Mesendoderm (in vitro differentiated cells): Measurements from ENCODE around the gene TTF2.
"Not testable (repeated sequence)": the region's sequence is repeated elsewhere in the genome, so short reads cannot be mapped to it uniquely, and the experiment has no call there.

ENCODE experiments used
- DNase-seq: peaks from one replicate; pipeline ENCODE4 v3.0.0; 2013
- H2AK5ac ChIP-seq: 2 replicates; pipeline ENCODE4 v1.6.1; 2013; ENCODE audit warnings: low read length, inconsistent platforms
- H2BK120ac ChIP-seq: 2 replicates; pipeline ENCODE4 v1.6.1; 2013; ENCODE audit warnings: low read depth, mild to moderate bottlenecking, low read length, moderate library complexity, mixed read lengths
- H2BK15ac ChIP-seq: replicated peaks from 2 replicates; pipeline ENCODE4 v1.6.1; 2013; ENCODE audit warnings: low read depth, mild to moderate bottlenecking, moderate library complexity
- H2BK5ac ChIP-seq: 2 replicates; pipeline ENCODE4 v1.6.1; 2013; ENCODE audit warnings: low read length, inconsistent platforms
- H3K18ac ChIP-seq: 2 replicates; pipeline ENCODE4 v1.6.1; 2013; ENCODE audit warnings: mild to moderate bottlenecking, low read length, mixed read lengths
- H3K23ac ChIP-seq: one replicate; pipeline ENCODE4 v1.6.1; 2013; ENCODE audit warnings: low read length
- H3K27ac ChIP-seq: 2 replicates; pipeline ENCODE4 v1.5.1; 2013; ENCODE audit warnings: low read depth, mild to moderate bottlenecking, inconsistent platforms, low read length, moderate library complexity
- H3K27me3 ChIP-seq: 2 replicates; pipeline ENCODE4 v1.6.1; 2013; ENCODE audit warnings: low read length, control low read depth, mild to moderate bottlenecking, inconsistent platforms; ENCODE audit not compliant: insufficient read depth, poor library complexity
- H3K36me3 ChIP-seq: 2 replicates; pipeline ENCODE4 v1.6.1; 2013; ENCODE audit warnings: low read length, inconsistent platforms; ENCODE audit not compliant: control insufficient read depth, insufficient read depth
- H3K4ac ChIP-seq: one replicate; pipeline ENCODE4 v1.6.1; 2013; ENCODE audit warnings: low read depth, mild to moderate bottlenecking, low read length, moderate library complexity
- H3K4me1 ChIP-seq: 2 replicates; pipeline ENCODE4 v1.6.1; 2013; ENCODE audit warnings: low read depth, low read length, inconsistent platforms; ENCODE audit not compliant: control insufficient read depth
- H3K4me2 ChIP-seq: 2 replicates; pipeline ENCODE4 v1.6.1; 2013; ENCODE audit warnings: low read length
- H3K4me3 ChIP-seq: 2 replicates; pipeline ENCODE4 v1.5.1; 2013; ENCODE audit warnings: mild to moderate bottlenecking, low read length
- H3K56ac ChIP-seq: one replicate; pipeline ENCODE4 v1.6.1; 2013; ENCODE audit warnings: low read length
- H3K79me1 ChIP-seq: 2 replicates; pipeline ENCODE4 v1.6.1; 2013; ENCODE audit warnings: low read length, inconsistent platforms
- H3K79me2 ChIP-seq: 2 replicates; pipeline ENCODE4 v1.6.1; 2013; ENCODE audit warnings: mild to moderate bottlenecking, low read length; ENCODE audit not compliant: control insufficient read depth, insufficient read depth
- H3K9ac ChIP-seq: 2 replicates; pipeline ENCODE4 v1.6.1; 2013; ENCODE audit warnings: low read length, inconsistent platforms
- H4K5ac ChIP-seq: one replicate; pipeline ENCODE4 v1.6.1; 2013; ENCODE audit warnings: low read length
- H4K8ac ChIP-seq: one replicate; pipeline ENCODE4 v1.6.1; 2013; ENCODE audit warnings: low read depth, mild to moderate bottlenecking, control low read depth, low read length, moderate library complexity
- WGBS: extraction: QIAGEN DNeasy Blood & Tissue Kit; methylation state at CpG from one replicate; pipeline ENCODE4 v1.1.7; 2013; ENCODE audit warnings: low lambda C conversion rate, missing lambda C conversion rate; ENCODE audit not compliant: insufficient coverage; ENCODE audit errors: extremely low coverage; 5-methylcytosine and 5-hydroxymethylcytosine counted together
- small RNA-seq: library from polyadenylated mRNA; stranded (forward); fragments of <200 nt; extraction: miRNeasy Mini kit (QIAGEN cat#:217004); gene quantifications from one replicate; pipeline ENCODE3, GENCODE V24; 2013; ENCODE audit not compliant: insufficient read depth

TTF2 gene

DNA sequence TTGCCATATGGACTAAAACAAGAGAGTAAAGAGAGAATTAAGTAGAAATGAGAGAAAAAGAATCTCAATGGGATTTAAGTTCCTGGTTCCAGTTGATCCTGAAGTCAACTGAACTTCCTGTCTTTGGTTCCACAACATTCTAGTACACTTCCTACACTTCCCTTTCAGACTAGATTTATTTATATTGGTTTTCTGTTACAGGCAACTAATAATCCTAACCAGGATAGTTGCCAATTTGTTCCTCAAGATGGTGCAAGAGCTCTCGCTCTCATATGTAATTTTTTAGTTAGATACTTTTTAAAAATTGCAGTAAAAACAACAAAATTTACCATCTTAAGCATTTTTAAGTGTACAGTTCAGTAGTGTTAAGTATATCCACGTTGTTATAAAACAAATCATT is 90.2 kb downstream of the TTF2 start:
- Histone ChIP-seq H3K4me1 (peaks cover 8% of the 10 kb centered on the region), H4K8ac (no peak overlapping the region), H3K79me1 (no peaks in the 10 kb centered on the region), H4K5ac (no peak overlapping the region), H2BK15ac (no peak overlapping the region), H2BK5ac (no peak overlapping the region), H3K36me3 (no peaks in the 10 kb centered on the region), H3K23ac (no peak overlapping the region), H3K18ac (no peak overlapping the region), H3K56ac (no peak overlapping the region), H2AK5ac (no peak overlapping the region), H3K4ac (no peak overlapping the region), H3K4me3 (no peak overlapping the region), H3K27me3 (no peaks in the 10 kb centered on the region), H2BK120ac (no peak overlapping the region), H3K79me2 (no peaks in the 10 kb centered on the region), H3K9ac (no peak overlapping the region), H3K4me2 (no peak overlapping the region), H3K27ac (no peak overlapping the region)
- DNase-seq, result no peak
- WGBS, result no CpG with 5 or more reads among the region's 2 CpGs

DNA sequence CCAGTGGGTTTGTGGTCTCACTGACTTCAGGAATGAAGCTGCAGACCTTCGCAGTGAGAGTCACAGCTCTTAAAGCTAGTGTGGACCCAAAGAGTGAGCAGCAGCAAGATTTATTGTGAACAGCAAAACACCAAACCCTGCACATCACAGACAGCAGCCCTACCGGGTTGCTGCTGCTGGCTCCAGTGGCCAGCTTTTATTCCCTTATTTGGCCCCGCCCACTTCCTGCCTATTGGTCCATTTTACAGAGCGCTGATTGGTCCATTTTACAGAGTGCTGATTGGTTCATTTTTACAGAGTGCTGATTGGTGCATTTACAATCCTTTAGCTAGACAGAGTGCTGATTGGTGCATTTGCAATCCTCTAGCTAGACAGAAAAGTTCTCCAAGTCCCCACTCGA is 91.2 kb downstream of the TTF2 start:
- not testable (repeated sequence) for H3K9ac ChIP-seq, H4K8ac ChIP-seq, H2BK5ac ChIP-seq, H3K23ac ChIP-seq, H3K4me2 ChIP-seq, DNase-seq, H3K79me2 ChIP-seq, H3K56ac ChIP-seq, H3K4me1 ChIP-seq, H4K5ac ChIP-seq, H3K4ac ChIP-seq, H3K79me1 ChIP-seq, H3K4me3 ChIP-seq, H3K36me3 ChIP-seq, H2BK120ac ChIP-seq, H2BK15ac ChIP-seq, H3K27ac ChIP-seq, H3K18ac ChIP-seq, H3K27me3 ChIP-seq, H2AK5ac ChIP-seq
- WGBS, result no CpG with 5 or more reads among the region's 5 CpGs

Small RNAs within 50 kb of the gene (small RNA-seq; reads per million reads assigned to genes)
- 180 reads per million, percentile 97 among the genes with 10 or more reads in this experiment for gene MIR942
